Right cardiac atrium (tissue), 5 donors: Measurements from ENCODE around the gene BICDL1. TPM values are rescaled to one million over a fixed set of nuclear protein-coding genes. Genes with fewer than 3 reads are reported as not detected.

Experiments
- ATAC-seq, 2 donors: fragments of 200-7000 bp; cut with Tn5 transposase; one replicate each; pipeline versions ENCODE4 v1.8.0 to v1.9.1; 2020; ENCODE audit warnings: moderate library complexity in 2 of 2, mild to moderate bottlenecking in 1 of 2
- DNase-seq, 3 donors: peaks; one replicate each; pipeline ENCODE4 v3.0.0-alpha.2; 2020
- H3K27ac ChIP-seq: one replicate; pipeline ENCODE4 v1.5.1; 2013; ENCODE audit warnings: mild to moderate bottlenecking, low read length, control low read depth, moderate library complexity
- H3K27me3 ChIP-seq: one replicate; pipeline ENCODE4 v1.6.1; 2013; ENCODE audit not compliant: control insufficient read depth, insufficient read depth
- H3K4me1 ChIP-seq: one replicate; pipeline ENCODE4 v1.6.1; 2013; ENCODE audit warnings: low read length; ENCODE audit not compliant: control insufficient read depth, insufficient read depth
- H3K4me3 ChIP-seq: one replicate; pipeline ENCODE4 v1.5.1; 2013; ENCODE audit warnings: low read length, control low read depth
- H3K9me3 ChIP-seq: one replicate; pipeline ENCODE4 v1.6.1; 2013; ENCODE audit warnings: low read length; ENCODE audit not compliant: control insufficient read depth
- WGBS: extraction: QIAGEN DNeasy Blood & Tissue Kit; methylation state at CpG from one replicate; pipeline ENCODE4 v1.1.7; 2013; 5-methylcytosine and 5-hydroxymethylcytosine counted together
- intact Hi-C, 4 donors: fragments of 100-400 bp; cut with DNase I; formaldehyde crosslinking; loops; one replicate each; pipeline versions ENCODE4 v1.11.0 to v1.14.0; 2022 to 2023
- long read RNA-seq, 4 donors: library from polyadenylated mRNA; unstranded; transcript quantifications; one replicate each; pipeline ENCODE4 v2.0.0, GENCODE V29; 2020 to 2021
- polyA plus RNA-seq: library from polyadenylated mRNA; stranded (reverse); fragments of 200-250 nt; gene quantifications from one replicate; pipeline ENCODE4 v1.2.3, GENCODE V29; 2013
- total RNA-seq, 4 donors: library from RNA; stranded (reverse); fragmentation: NEBNext Ultra II Directional; extraction: Animal tissue kit (Norgen Biotek cat#: 25700); gene quantifications; one replicate each; pipeline ENCODE4 v1.2.1, GENCODE V29; 2021
- donor health status: healthy with polysubstance abuse.
- donor health status: DM: no; HTN: yes; CAD: no.
- donor health status: DM: no; HTN: no; CAD: no.
- donor health status: DM: no; HTN: yes; CAD: no; lungs with severe emphysema.
- donor health status: DM: yes; HTN: yes; CAD: no.

The BICDL1 gene
- total RNA-seq, result 1 to 10 TPM in 2 of 4 donors, under 1 TPM in 2; 0.76 to 2.1 (median 1.1) TPM
- polyA plus RNA-seq, result 0.11 TPM
- long read RNA-seq, donor 1, partial matches to known transcripts, result 0 of 1 reads
- long read RNA-seq, donor 1, other reads (novel, unspliced or antisense), result 1 of 1 reads
- long read RNA-seq, donor 2, result 0 reads
- long read RNA-seq, donor 3, partial matches to known transcripts, result 0 of 1 reads
- long read RNA-seq, donor 3, other reads (novel, unspliced or antisense), result 1 of 1 reads
- long read RNA-seq, donor 4, result 0 reads

- Histone ChIP-seq H3K9me3 (no peaks in the 10 kb centered on the region), H3K27ac (no peak within 1 kb of the TSS), H3K4me3 (peak within 1 kb of the TSS; percentile 88), H3K27me3 (peaks cover 3% of the 10 kb centered on the region), H3K4me1 (no peaks in the 10 kb centered on the region)
- WGBS, result under 1% methylated on average over 94 of the region's 94 CpGs
- ATAC-seq (peak; percentile 75 to 86), DNase-seq (peak; percentile 39 to 85 (median 76))
- intact Hi-C loops, result no loop called here
These were observed at the start of gene BICDL1 for GRCh38 chr12:119988472-119989360. Gene BICDL1, plus strand, starts transcription at chr12:119989236. Its CDS starts 633 bp downstream, at chr12:119989869.

- DNase-seq, result no peak
- no peaks in the 10 kb centered on the region for H3K9me3 ChIP-seq
- no peak overlapping the region for H3K27ac ChIP-seq
- ATAC-seq, result no peak
- H3K27me3 ChIP-seq, result no peaks in the 10 kb centered on the region
- no peak overlapping the region for H3K4me3 ChIP-seq
- H3K4me1 ChIP-seq, result no peaks in the 10 kb centered on the region
- WGBS, result 65% methylated on average over 5 of the region's 5 CpGs
- intact Hi-C loops, result no loop called here
These were observed 48.1 kb upstream of the BICDL1 start for GRCh38 chr12:119940897-119941296.

- Histone ChIP-seq H3K4me3 (no peak overlapping the region), H3K27me3 (no peaks in the 10 kb centered on the region), H3K9me3 (no peaks in the 10 kb centered on the region), H3K4me1 (no peaks in the 10 kb centered on the region), H3K27ac (no peak overlapping the region)
- DNase-seq (no peak), ATAC-seq (no peak)
- intact Hi-C loops, result no loop called here
- 73% methylated on average over 7 of the region's 7 CpGs for WGBS
These were observed 46.6 kb upstream of the BICDL1 start for GRCh38 chr12:119942386-119942785.

- no peaks in the 10 kb centered on the region for H3K27me3 ChIP-seq
- no peaks in the 10 kb centered on the region for H3K4me1 ChIP-seq
- H3K4me3 ChIP-seq, result no peak overlapping the region
- no peak overlapping the region for H3K27ac ChIP-seq
- intact Hi-C loops, result no loop called here
- ATAC-seq, result no peak
- no peaks in the 10 kb centered on the region for H3K9me3 ChIP-seq
- 81% methylated on average over 6 of the region's 6 CpGs for WGBS
- DNase-seq, result no peak
These were observed 42.8 kb upstream of the BICDL1 start for GRCh38 chr12:119946213-119946612.

GRCh38 chr12:119949145-119949544, 39.9 kb upstream of the BICDL1 start:
- no peaks in the 10 kb centered on the region for H3K4me1 ChIP-seq
- ATAC-seq (no peak), DNase-seq (no peak)
- H3K27ac ChIP-seq, result no peak overlapping the region
- 59% methylated on average over 10 of the region's 10 CpGs for WGBS
- H3K9me3 ChIP-seq, result no peaks in the 10 kb centered on the region
- H3K27me3 ChIP-seq, result no peaks in the 10 kb centered on the region
- H3K4me3 ChIP-seq, result no peak overlapping the region
- intact Hi-C loops, result no loop called here

- intact Hi-C loops, result no loop called here
- no peak for DNase-seq
- 64% methylated on average over 4 of the region's 4 CpGs for WGBS
These were observed 39.4 kb upstream of the BICDL1 start for GRCh38 chr12:119949594-119949993.

GRCh38 chr12:119956047-119956446, 33.0 kb upstream of the BICDL1 start:
- 85% methylated on average over 3 of the region's 3 CpGs for WGBS
- no peak for ATAC-seq
- Histone ChIP-seq H3K4me3 (no peak overlapping the region), H3K4me1 (no peaks in the 10 kb centered on the region), H3K27me3 (no peaks in the 10 kb centered on the region), H3K27ac (no peak overlapping the region), H3K9me3 (no peaks in the 10 kb centered on the region)
- no peak for DNase-seq
- intact Hi-C loops, result no loop called here

More at GRCh38 chr12:119949594-119949993, 39.4 kb upstream of the BICDL1 start:
- Histone ChIP-seq H3K9me3 (no peaks in the 10 kb centered on the region), H3K27ac (no peak overlapping the region), H3K4me1 (no peaks in the 10 kb centered on the region), H3K4me3 (no peak overlapping the region), H3K27me3 (no peaks in the 10 kb centered on the region)
- no peak for ATAC-seq

- no peak for DNase-seq
- 97% methylated on average over 1 of the region's 1 CpG for WGBS
- ATAC-seq, result no peak
These were observed 31.9 kb upstream of the BICDL1 start for GRCh38 chr12:119957135-119957534.

GRCh38 chr12:119959435-119959834, 29.6 kb upstream of the BICDL1 start:
- 72% methylated on average over 2 of the region's 2 CpGs for WGBS
- H3K27me3 ChIP-seq, result no peaks in the 10 kb centered on the region
- no peaks in the 10 kb centered on the region for H3K4me1 ChIP-seq
- ATAC-seq (no peak), DNase-seq (no peak)
- intact Hi-C loops, result no loop called here
- H3K9me3 ChIP-seq, result no peaks in the 10 kb centered on the region
- H3K4me3 ChIP-seq, result no peak overlapping the region
- H3K27ac ChIP-seq, result no peak overlapping the region

More at GRCh38 chr12:119957135-119957534, 31.9 kb upstream of the BICDL1 start:
- Histone ChIP-seq H3K4me1 (no peaks in the 10 kb centered on the region), H3K27ac (no peak overlapping the region), H3K4me3 (no peak overlapping the region), H3K27me3 (no peaks in the 10 kb centered on the region), H3K9me3 (no peaks in the 10 kb centered on the region)
- intact Hi-C loops, result no loop called here

- H3K4me1 ChIP-seq, result no peaks in the 10 kb centered on the region
- WGBS, result 82% methylated on average over 6 of the region's 6 CpGs
- H3K27ac ChIP-seq, result no peak overlapping the region
- H3K9me3 ChIP-seq, result no peaks in the 10 kb centered on the region
- ATAC-seq, result no peak
- no peaks in the 10 kb centered on the region for H3K27me3 ChIP-seq
- no peak overlapping the region for H3K4me3 ChIP-seq
- no peak for DNase-seq
- intact Hi-C loops, result no loop called here
These were observed 24.9 kb upstream of the BICDL1 start for GRCh38 chr12:119964123-119964522.

GRCh38 chr12:119964929-119965328, 24.1 kb upstream of the BICDL1 start:
- WGBS, result 92% methylated on average over 6 of the region's 6 CpGs
- ATAC-seq (no peak), DNase-seq (no peak)
- Histone ChIP-seq H3K4me1 (no peaks in the 10 kb centered on the region), H3K27ac (no peak overlapping the region), H3K4me3 (no peak overlapping the region), H3K27me3 (no peaks in the 10 kb centered on the region), H3K9me3 (no peaks in the 10 kb centered on the region)
- intact Hi-C loops, result no loop called here
